H1 (cell line): ENCODE measurements around the gene RBM43. TPM values are rescaled to one million over a fixed set of nuclear protein-coding genes. Genes with fewer than 3 reads are reported as not detected.

Experiments
- polyA plus RNA-seq, 7 experiments: library from polyadenylated mRNA; depleted of rRNA in 3 of 7; stranded (reverse) in 5 of 7; unstranded in 2 of 7; fragments of >200 nt in 5 of 7; fragments of 200-250 nt in 2 of 7; gene quantifications; 1 replicate in 5 of 7; 2 replicates in 1 of 7; 4 replicates in 1 of 7; pipeline versions ENCODE4 v1.2.1 to v1.2.3, GENCODE V29; 2011 to 2013; ENCODE audit warnings: missing spikeins in 2 of 7, mixed read lengths in 2 of 7
- total RNA-seq: library from RNA; stranded (reverse); fragmentation: NEBNext Ultra II Directional; extraction: Animal tissue kit (Norgen Biotek cat#: 25700); gene quantifications from 2 replicates; pipeline ENCODE4 v1.2.1, GENCODE V29; 2021

The RBM43 gene
- total and polyA plus RNA-seq, 2 of the 8 experiments (the other 6 are each of a cell fraction or from before 2014, with no cell fraction given): 1.7 to 2.0 TPM

Other genes with a start within 250 kb of the RBM43 start
- gene NMI, start 27.8 kb upstream of the RBM43 start, total RNA-seq: 4.5 and 5.0 TPM in 2 replicates
- gene NMI, start 27.8 kb upstream of the RBM43 start, polyA plus RNA-seq (2011; rRNA removed): 0.57 and 1.1 TPM in 2 replicates
- gene TNFAIP6, start 95.7 kb upstream of the RBM43 start, total RNA-seq: 1.1 and 2.0 TPM in 2 replicates
- gene TNFAIP6, start 95.7 kb upstream of the RBM43 start, polyA plus RNA-seq (2011; rRNA removed): 0.74 and 1.1 TPM in 2 replicates
- gene RIF1, start 148.0 kb upstream of the RBM43 start, total RNA-seq: 94.0 and 104 TPM in 2 replicates
- gene RIF1, start 148.0 kb upstream of the RBM43 start, polyA plus RNA-seq (2011; rRNA removed): 8.0 and 9.5 TPM in 2 replicates